Mesothelial cell of epicardium (in vitro differentiated cells): ENCODE data around the gene LCN2. TPM values are rescaled to one million over a fixed set of nuclear protein-coding genes. Genes with fewer than 3 reads are reported as not detected.

Source experiments
- DNase-seq, 2 experiments: peaks; one replicate each; pipeline ENCODE4 v3.0.0; 2021; ENCODE audit warnings: low spot score in 2 of 2; ENCODE audit not compliant: unreplicated experiment in 2 of 2
- H3K27ac Mint-ChIP-seq: 2 replicates; pipeline ENCODE4 v1.8.0; 2021; ENCODE audit warnings: mixed read lengths
- H3K27me3 Mint-ChIP-seq: 2 replicates; pipeline ENCODE4 v1.8.0; 2021; ENCODE audit warnings: low read depth, mixed read lengths
- H3K36me3 Mint-ChIP-seq: 2 replicates; pipeline ENCODE4 v1.8.0; 2021; ENCODE audit warnings: mixed read lengths
- H3K4me1 Mint-ChIP-seq: 2 replicates; pipeline ENCODE4 v1.8.0; 2021; ENCODE audit warnings: mixed read lengths
- H3K4me3 Mint-ChIP-seq: 2 replicates; pipeline ENCODE4 v1.8.0; 2021; ENCODE audit warnings: mild to moderate bottlenecking, moderate library complexity, mixed read lengths
- H3K9me3 Mint-ChIP-seq: 2 replicates; pipeline ENCODE4 v1.8.0; 2021; ENCODE audit warnings: mixed read lengths
- CTCF ChIP-seq: fragments of 200-600 bp; sonication (generic); IDR thresholded peaks from one replicate; pipeline ENCODE4 v1.5.0; 2021; ENCODE audit warnings: antibody characterized with exemption; ENCODE audit not compliant: unreplicated experiment
- total RNA-seq: library from RNA; stranded (reverse); gene quantifications from 3 replicates; pipeline ENCODE4 v1.2.1, GENCODE V29; 2021

LCN2 gene
- total RNA-seq, 1 donor from 2014 or later: not detected

- H3K36me3 Mint-ChIP-seq: peaks cover 6% of the 10 kb centered on the region
- no peak for TF ChIP-seq CTCF
- DNase-seq: no peak
- no peaks in the 10 kb centered on the region for H3K9me3 Mint-ChIP-seq
- H3K4me3 Mint-ChIP-seq: no peak overlapping the region
- peaks cover 3% of the 10 kb centered on the region for H3K4me1 Mint-ChIP-seq
- H3K27ac Mint-ChIP-seq: no peak overlapping the region
- H3K27me3 Mint-ChIP-seq: no peaks in the 10 kb centered on the region
These were observed 35.5 kb upstream of the LCN2 start for GRCh38 chr9:128113526-128114325.

DNA sequence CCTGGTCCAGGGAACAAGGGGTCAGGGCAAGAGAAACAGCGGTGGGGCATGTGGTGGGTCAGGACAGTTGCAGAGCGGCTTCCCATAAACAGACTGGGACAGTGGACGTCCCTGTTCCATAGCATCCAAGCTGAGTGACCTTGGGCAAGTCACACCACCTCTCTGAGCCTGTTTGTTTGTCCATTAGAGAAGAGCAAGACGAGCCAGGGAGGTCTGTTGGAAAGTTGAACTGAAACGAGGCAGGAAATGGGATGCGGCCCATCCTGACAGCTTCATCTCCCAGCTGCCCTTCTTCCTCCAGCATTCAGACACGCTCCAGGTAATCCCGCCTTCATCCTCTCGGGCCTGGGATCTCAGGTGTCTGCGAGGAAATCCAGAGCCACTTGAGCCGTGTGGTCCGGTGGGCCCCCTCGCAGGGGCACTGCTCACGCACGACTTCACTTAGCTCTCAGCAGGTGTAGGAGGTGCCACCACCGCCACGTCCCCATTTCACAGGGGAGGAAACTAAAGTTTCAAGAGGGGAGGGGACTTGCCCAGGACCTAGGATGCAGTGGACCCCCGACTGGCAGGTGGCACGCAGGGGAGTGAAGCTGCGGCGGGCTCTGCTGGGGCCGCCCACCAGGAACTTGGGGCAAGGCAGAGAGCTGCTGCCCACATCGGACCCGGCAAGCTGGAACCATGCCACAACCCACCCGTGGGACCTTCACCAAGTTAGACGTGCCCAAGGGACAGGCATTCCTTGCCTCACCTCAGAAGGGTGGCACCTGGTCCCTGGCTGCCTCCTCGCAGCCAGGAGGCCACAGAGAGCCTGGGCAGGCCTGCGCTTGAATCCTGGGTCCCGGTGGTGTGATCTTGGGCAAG is 34.7 kb upstream of the LCN2 start:
- DNase-seq: no peak
- Mint-ChIP-seq H3K9me3 (no peaks in the 10 kb centered on the region), H3K36me3 (peaks cover 6% of the 10 kb centered on the region), H3K4me3 (no peak overlapping the region), H3K27me3 (no peaks in the 10 kb centered on the region), H3K27ac (no peak overlapping the region), H3K4me1 (peaks cover 3% of the 10 kb centered on the region)
- TF ChIP-seq CTCF: no peak

GRCh38 chr9:128115187-128116103 is 33.8 kb upstream of the LCN2 start:
- Mint-ChIP-seq H3K9me3 (no peaks in the 10 kb centered on the region), H3K36me3 (peaks cover 6% of the 10 kb centered on the region), H3K4me3 (no peak overlapping the region), H3K4me1 (peaks cover 3% of the 10 kb centered on the region), H3K27me3 (no peaks in the 10 kb centered on the region), H3K27ac (no peak overlapping the region)
- DNase-seq: no peak
- TF ChIP-seq CTCF: no peak

GRCh38 chr9:128116104-128117083 is 32.9 kb upstream of the LCN2 start:
- TF ChIP-seq CTCF: no peak
- Mint-ChIP-seq H3K27ac (no peak overlapping the region), H3K4me3 (no peak overlapping the region), H3K4me1 (peaks cover 3% of the 10 kb centered on the region), H3K9me3 (no peaks in the 10 kb centered on the region), H3K27me3 (no peaks in the 10 kb centered on the region), H3K36me3 (peaks cover 6% of the 10 kb centered on the region)
- no peak for DNase-seq
